HL-60/S4 treated with retinoic acid at 250 ng/mL for 4 days and 3 days (cell line): ENCODE measurements around the gene KDM4B.

Experiments
- in situ Hi-C: fragments of 300-500 bp; cut with MboI; formaldehyde crosslinking; loops from 2 replicates; pipeline ENCODE4 v1.7.0; 2022; ENCODE audit warnings: low sequenced_read_pairs

KDM4B gene

GRCh38 chr19:5119297-5119998, 150.5 kb downstream of the KDM4B start:
- in situ Hi-C loops = no loop called here

GRCh38 chr19:5120321-5120720, 151.4 kb downstream of the KDM4B start:
- in situ Hi-C loops = no loop called here

DNA sequence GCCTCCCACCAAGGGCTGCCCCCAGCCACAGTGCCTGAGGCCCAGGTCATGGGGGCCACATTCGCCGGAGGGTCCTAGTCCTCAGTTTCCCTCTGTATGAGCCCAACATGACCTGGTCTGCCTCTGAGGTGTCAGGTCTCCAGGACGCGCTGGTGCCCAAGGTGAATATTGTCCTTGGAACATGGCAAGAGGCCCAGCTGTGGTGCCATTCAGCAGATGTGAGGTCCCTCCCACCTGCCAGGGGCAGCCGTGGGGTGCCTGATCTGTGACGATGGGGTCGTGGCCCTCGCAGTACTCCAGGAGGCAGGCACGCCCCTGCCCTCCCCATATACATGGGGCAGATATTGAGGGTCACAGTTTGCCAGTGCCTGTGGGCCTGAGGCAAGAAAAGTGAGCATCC, 151.9 kb downstream of the KDM4B start:
- in situ Hi-C loops = no loop called here

DNA sequence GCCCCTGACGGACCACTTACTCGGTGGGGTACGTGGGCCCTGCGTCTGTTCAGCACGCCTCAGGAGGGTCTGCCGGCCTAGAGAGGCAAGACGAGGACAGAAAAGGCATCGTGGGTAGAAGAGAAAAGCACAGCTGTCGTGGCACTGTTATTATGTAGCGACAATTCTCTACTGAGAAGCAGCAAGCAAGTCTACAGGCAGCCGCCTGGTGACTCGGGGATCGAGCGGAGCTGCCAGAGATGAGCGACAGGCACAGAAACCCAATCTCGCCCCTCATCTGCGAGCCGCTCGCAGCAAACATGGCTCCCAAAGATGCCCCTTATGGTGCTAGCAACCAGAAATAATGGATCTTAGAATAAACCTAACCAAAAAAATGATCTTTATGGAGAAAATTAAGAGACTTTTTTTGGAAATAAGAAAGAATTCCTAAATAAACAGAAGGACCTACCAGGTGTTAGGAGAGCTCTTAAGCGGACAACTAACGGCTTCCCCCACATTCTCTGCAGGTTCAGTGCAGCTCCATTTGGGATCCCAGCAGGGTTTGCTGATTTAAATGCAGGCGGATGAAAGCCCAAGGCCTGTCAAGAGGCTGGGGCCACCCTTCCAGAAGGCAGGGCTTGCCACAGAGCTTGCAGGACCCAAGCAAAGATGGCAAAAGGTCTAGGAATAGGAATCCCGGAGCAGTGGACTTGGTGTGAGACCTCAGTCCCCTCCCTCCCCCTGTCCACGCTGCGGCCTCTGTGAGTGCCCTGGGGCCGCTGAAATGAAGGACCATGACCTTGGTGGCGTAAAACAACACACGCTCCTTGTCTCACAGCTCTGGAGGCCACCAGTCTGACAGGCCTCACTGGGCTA, 152.6 kb downstream of the KDM4B start:
- in situ Hi-C loops = no loop called here

GRCh38 chr19:5122121-5122400, 153.1 kb downstream of the KDM4B start:
- in situ Hi-C loops = no loop called here

GRCh38 chr19:5122671-5123409, 153.9 kb downstream of the KDM4B start:
- in situ Hi-C loops = no loop called here

DNA sequence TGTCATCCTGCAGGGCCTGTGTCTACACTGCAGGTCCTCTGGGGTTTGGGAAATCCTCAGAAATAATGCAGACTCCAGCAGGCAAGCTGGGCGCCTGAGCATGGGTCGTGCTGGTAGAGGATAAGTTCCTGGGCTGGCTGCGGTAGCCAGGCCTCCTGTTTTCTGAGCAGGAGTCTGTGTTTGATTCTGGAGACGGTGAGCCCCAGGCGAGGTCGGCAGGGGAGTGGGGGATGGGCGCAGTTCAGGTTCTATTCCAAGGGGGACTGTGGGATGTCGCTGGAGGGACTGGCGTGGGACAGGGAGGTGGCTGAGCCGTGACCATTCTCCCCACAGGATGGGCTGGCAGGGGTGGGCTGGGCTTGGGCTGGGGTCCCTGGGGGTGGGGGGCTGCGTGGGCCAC, 154.7 kb downstream of the KDM4B start:
- in situ Hi-C loops = no loop called here

GRCh38 chr19:5124111-5124855, 155.4 kb downstream of the KDM4B start:
- in situ Hi-C loops = no loop called here

GRCh38 chr19:5125376-5125775, 156.5 kb downstream of the KDM4B start:
- in situ Hi-C loops = no loop called here

DNA sequence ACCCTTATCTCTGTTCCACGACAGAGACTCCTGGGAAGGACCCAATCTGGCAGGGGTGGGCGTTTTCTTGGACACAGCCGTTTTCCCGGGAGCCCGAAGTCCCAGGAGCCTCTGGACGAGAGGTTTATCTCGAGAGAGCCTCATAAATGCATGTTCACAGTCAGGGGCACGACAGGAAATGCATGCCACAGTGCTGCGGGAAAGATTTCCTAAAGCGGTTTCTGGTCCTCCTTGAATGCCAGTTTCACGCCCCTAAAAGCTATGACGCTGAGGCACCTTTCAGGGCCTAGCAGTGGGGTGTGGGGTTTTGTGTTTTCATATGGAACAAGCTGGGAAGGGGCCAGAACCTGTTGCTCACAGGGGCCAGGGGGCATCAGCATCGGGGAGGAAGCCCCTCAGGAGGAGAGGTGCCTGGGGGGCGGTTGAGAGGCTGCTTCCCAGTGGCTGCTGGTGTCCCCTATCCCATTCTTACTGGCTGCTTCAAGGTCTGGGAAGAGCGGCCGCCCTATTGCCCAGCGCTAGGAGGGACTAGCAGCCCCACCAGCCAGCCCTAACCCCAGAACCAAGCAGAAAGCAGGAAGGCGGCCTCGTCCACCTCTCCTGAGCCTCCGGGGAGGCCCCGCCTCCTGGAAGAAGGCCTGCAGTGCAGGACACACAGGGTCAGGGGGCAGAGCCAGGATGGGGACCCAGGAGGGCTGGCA, 157.0 kb downstream of the KDM4B start:
- in situ Hi-C loops = no loop called here

DNA sequence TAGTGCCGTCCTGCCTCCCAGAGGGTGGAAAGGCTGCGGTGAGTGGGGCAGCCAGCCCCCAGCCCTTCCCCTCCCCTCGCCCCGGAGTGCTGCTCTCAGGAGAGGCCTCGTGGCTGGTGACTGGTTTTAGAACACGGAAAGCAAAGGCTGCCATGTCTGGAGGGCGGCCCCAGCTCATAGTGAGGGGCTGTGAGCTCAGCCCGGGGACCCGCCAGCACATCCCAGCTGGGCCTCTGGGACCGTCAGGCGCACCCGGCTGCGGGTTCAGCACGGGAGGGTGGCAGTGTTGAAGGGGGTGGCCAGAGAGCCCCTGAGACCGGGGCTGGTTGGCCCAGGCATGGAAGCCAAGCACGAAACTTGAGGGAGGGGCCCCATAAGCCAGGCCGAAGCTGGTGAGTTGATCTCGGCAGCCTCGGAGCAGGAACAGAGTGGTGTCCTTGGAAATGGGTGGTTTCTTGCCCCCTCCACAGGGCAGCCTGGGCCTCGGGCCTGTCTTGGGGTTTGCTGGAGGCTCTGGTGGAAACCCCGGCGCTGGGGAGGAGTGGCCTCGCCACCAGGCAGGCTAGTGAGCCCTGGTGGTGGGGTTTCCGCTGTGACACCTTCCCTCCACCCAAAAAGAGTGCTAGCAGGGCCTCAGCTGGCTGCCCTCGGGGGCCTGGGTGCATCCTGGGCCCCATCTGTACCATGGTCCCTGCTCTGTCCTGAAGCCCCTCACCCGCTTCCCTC, 157.7 kb downstream of the KDM4B start:
- in situ Hi-C loops = no loop called here

DNA sequence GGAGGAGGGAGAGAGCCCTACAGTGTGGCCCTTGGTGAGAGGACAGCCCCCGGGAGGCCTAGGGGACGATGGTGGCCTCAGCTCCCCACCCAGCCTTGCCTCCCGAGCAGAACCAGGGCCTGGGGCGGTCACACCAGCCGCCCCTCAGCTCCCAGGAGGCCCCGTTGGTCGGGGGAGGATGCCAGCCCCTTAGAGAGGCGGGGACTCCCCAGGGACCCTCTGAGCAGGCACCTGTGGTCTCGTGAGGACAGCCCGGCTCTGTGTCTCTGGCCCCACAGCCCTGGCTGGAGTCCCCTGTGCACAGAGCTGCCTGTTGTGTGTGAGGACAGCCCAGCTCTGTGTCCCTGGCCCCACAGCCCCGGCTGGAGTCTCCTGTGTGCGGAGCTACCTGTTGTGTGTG, 158.8 kb downstream of the KDM4B start:
- in situ Hi-C loops = no loop called here

DNA sequence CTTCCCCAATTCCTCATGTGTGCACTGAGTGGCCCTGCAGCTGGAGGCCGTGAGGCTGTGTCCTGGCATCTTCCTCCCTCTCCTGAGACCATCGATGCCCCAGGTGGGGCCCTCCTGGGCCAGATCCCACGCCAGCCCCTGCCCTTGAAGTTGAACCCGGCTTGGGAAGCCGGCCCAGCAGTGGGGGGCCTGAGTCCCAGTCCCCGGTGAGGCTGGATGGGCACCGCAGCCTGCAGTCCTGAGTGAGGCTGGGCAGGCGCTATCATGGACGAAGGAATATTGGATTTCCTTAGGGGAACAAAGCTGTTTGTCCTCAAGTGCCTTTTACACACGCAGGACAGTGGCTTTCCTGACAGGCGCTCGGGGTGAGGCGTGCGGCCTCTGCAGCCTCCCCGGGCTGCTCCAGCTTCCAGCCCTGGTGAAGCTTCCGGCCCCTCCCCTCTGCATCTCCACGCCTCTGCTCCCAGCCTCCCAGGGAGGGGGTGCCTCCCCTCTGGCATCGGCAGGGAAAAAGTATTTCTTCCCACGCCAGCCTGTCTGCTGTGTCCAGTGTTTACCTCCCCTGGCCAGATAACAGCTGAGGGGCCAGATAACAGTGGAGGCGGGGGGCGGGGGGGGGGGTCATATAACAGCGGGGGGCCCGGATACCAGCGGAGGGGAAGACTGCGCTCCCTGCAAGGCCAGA, 159.5 kb downstream of the KDM4B start:
- in situ Hi-C loops = no loop called here

- in situ Hi-C loops = no loop called here
Observed at GRCh38 chr19:5128936-5129389, 160.1 kb downstream of the KDM4B start.

- in situ Hi-C loops = no loop called here
Observed at GRCh38 chr19:5129691-5130090, 160.8 kb downstream of the KDM4B start.

- in situ Hi-C loops = no loop called here
Observed at GRCh38 chr19:5130371-5131030, 161.6 kb downstream of the KDM4B start.

DNA sequence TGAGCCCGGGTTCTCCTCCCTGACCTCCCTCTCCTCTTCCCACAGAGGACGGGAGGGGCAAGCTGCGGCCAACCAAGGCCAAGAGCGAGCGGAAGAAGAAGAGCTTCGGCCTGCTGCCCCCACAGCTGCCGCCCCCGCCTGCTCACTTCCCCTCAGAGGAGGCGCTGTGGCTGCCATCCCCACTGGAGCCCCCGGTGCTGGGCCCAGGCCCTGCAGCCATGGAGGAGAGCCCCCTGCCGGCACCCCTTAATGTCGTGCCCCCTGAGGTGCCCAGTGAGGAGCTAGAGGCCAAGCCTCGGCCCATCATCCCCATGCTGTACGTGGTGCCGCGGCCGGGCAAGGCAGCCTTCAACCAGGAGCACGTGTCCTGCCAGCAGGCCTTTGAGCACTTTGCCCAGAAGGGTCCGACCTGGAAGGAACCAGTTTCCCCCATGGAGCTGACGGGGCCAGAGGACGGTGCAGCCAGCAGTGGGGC, 162.2 kb downstream of the KDM4B start:
- in situ Hi-C loops = no loop called here

- in situ Hi-C loops = no loop called here
Observed at GRCh38 chr19:5131506-5132205, 162.7 kb downstream of the KDM4B start.
